Cardiac fibroblast (primary cell): ENCODE results near the gene COL4A4.

ENCODE experiments used
- DNase-seq, 2 donors: peaks; one replicate each; pipeline versions ENCODE4 v3.0.0 to v3.0.0-alpha.2; 2010; ENCODE audit warnings: low read depth in 2 of 2
- H3K4me3 ChIP-seq, 2 donors: replicated peaks in 1 of 2; 1 replicate in 1 of 2; 2 replicates in 1 of 2; pipeline ENCODE4 v1.5.1; 2011; ENCODE audit warnings: low read depth in 2 of 2, low read length in 2 of 2, mild to moderate bottlenecking in 2 of 2, moderate library complexity in 1 of 2
- CTCF ChIP-seq: IDR thresholded peaks from one replicate; pipeline ENCODE4 v1.5.1; 2011; ENCODE audit warnings: low read depth, mild to moderate bottlenecking, low read length, inconsistent platforms

COL4A4 gene

GRCh38 chr2:227141301-227141700, 22.7 kb downstream of the COL4A4 start:
- DNase-seq: no peak
- no peak for TF ChIP-seq CTCF
- H3K4me3 ChIP-seq: no peak overlapping the region

- no peak overlapping the region for H3K4me3 ChIP-seq
- no peak for TF ChIP-seq CTCF
- DNase-seq: peak; percentile 31 to 64
These were observed 29.4 kb downstream of the COL4A4 start for GRCh38 chr2:227134591-227134990.

- no peak overlapping the region for H3K4me3 ChIP-seq
- no peak for TF ChIP-seq CTCF
- no peak for DNase-seq
These were observed 31.0 kb downstream of the COL4A4 start for GRCh38 chr2:227132986-227133385.

GRCh38 chr2:227130636-227131035, 33.4 kb downstream of the COL4A4 start:
- no peak overlapping the region for H3K4me3 ChIP-seq
- no peak for TF ChIP-seq CTCF
- DNase-seq: no peak

- DNase-seq: no peak
- no peak for TF ChIP-seq CTCF
- no peak overlapping the region for H3K4me3 ChIP-seq
These were observed 36.8 kb downstream of the COL4A4 start for GRCh38 chr2:227127201-227127600.

GRCh38 chr2:227125506-227125905, 38.5 kb downstream of the COL4A4 start:
- peak; percentile 37 for TF ChIP-seq CTCF
- no peak overlapping the region for H3K4me3 ChIP-seq
- peak in 1 of 2 donors; percentile 8 for DNase-seq

GRCh38 chr2:227124811-227125210, 39.2 kb downstream of the COL4A4 start:
- no peak for TF ChIP-seq CTCF
- no peak for DNase-seq
- H3K4me3 ChIP-seq: no peak overlapping the region
